Measurements from ENCODE around the gene NAALADL2. TPM values are rescaled to one million over a fixed set of nuclear protein-coding genes. Genes with fewer than 3 reads are reported as not detected.

The NAALADL2 gene
- total RNA-seq, 2 donors from 2014 or later, result 8.5 to 24.3 TPM

DNA sequence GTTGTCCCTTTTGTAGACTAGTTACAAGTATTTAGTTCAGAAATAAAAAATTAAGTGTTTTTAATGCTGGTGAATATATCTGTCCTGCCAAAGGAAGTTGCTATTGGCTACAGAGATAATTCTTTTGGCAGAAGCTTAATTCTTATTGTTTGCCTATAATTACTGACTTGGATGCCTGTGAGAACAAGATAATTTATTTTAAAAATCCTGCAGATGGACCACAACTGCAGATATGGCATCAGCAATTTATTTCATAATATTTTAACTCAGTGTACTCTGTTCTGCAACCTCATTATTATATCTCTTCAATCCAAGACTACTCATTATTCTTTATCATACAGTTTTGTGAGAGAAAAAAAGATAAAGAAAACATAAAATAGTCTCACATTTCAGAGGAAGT, 789.8 kb downstream of the NAALADL2 start:
- no peak for TF ChIP-seq CTCF (IDR thresholded peaks at IDR 0.05)
- H3K36me3 ChIP-seq, result no peaks in the 10 kb centered on the region
- no peak overlapping the region for H3K9ac ChIP-seq (ENCODE audit: low read depth in 2 of 2, low read length in 2 of 2)
- no peaks in the 10 kb centered on the region for H3K4me1 ChIP-seq
- H3K27ac ChIP-seq, result no peak overlapping the region
- no peaks in the 10 kb centered on the region for H3K27me3 ChIP-seq
- intact Hi-C loops (cut with DNase I), result no loop called here
- no peaks in the 10 kb centered on the region for H3K9me3 ChIP-seq
- DNase-seq, result no peak
- no peak overlapping the region for H3K4me3 ChIP-seq

GRCh38 chr3:175651716-175652115, 792.6 kb downstream of the NAALADL2 start:
- Histone ChIP-seq H3K27me3 (no peaks in the 10 kb centered on the region), H3K4me1 (no peaks in the 10 kb centered on the region), H3K9ac (ENCODE audit: low read depth in 2 of 2, low read length in 2 of 2) (no peak overlapping the region), H3K9me3 (no peaks in the 10 kb centered on the region), H3K27ac (no peak overlapping the region), H3K4me3 (no peak overlapping the region), H3K36me3 (no peaks in the 10 kb centered on the region)
- DNase-seq, result no peak
- intact Hi-C loops (cut with DNase I), result no loop called here
- no peak for TF ChIP-seq CTCF (IDR thresholded peaks at IDR 0.05)

- no peak for TF ChIP-seq CTCF (IDR thresholded peaks at IDR 0.05)
- H3K9ac ChIP-seq (ENCODE audit: low read depth in 2 of 2, low read length in 2 of 2), result no peak overlapping the region
- no peaks in the 10 kb centered on the region for H3K4me1 ChIP-seq
- H3K9me3 ChIP-seq, result no peaks in the 10 kb centered on the region
- H3K36me3 ChIP-seq, result no peaks in the 10 kb centered on the region
- DNase-seq, result no peak
- intact Hi-C loops (cut with DNase I), result no loop called here
- H3K4me3 ChIP-seq, result no peak overlapping the region
- no peak overlapping the region for H3K27ac ChIP-seq
- H3K27me3 ChIP-seq, result no peaks in the 10 kb centered on the region
Measured at GRCh38 chr3:175655351-175655750, 796.2 kb downstream of the NAALADL2 start.

GRCh38 chr3:175656461-175656860, 797.3 kb downstream of the NAALADL2 start:
- DNase-seq, result no peak
- H3K36me3 ChIP-seq, result no peaks in the 10 kb centered on the region
- H3K27me3 ChIP-seq, result no peaks in the 10 kb centered on the region
- intact Hi-C loops (cut with DNase I), result no loop called here
- no peaks in the 10 kb centered on the region for H3K4me1 ChIP-seq
- no peak overlapping the region for H3K9ac ChIP-seq (ENCODE audit: low read depth in 2 of 2, low read length in 2 of 2)
- no peak overlapping the region for H3K27ac ChIP-seq
- no peak for TF ChIP-seq CTCF (IDR thresholded peaks at IDR 0.05)
- no peaks in the 10 kb centered on the region for H3K9me3 ChIP-seq
- H3K4me3 ChIP-seq, result no peak overlapping the region

- no peaks in the 10 kb centered on the region for H3K9me3 ChIP-seq
- H3K36me3 ChIP-seq, result no peaks in the 10 kb centered on the region
- H3K9ac ChIP-seq (ENCODE audit: low read depth in 2 of 2, low read length in 2 of 2), result no peak overlapping the region
- no peaks in the 10 kb centered on the region for H3K4me1 ChIP-seq
- TF ChIP-seq CTCF (IDR thresholded peaks at IDR 0.05), result no peak
- no peak overlapping the region for H3K27ac ChIP-seq
- no peak for DNase-seq
- intact Hi-C loops (cut with DNase I), result no loop called here
- no peaks in the 10 kb centered on the region for H3K27me3 ChIP-seq
- H3K4me3 ChIP-seq, result no peak overlapping the region
Measured at GRCh38 chr3:175659670-175660350, 800.7 kb downstream of the NAALADL2 start.
